ENCODE results near the gene NT5DC3. TPM values are rescaled to one million over a fixed set of nuclear protein-coding genes. Genes with fewer than 3 reads are reported as not detected.
"Not testable (repeated sequence)": the region's sequence is repeated elsewhere in the genome, so short reads cannot be mapped to it uniquely, and the experiment has no call there.

The NT5DC3 gene
- total RNA-seq, 2 donors from 2014 or later: 2.3 to 2.4 TPM

DNA sequence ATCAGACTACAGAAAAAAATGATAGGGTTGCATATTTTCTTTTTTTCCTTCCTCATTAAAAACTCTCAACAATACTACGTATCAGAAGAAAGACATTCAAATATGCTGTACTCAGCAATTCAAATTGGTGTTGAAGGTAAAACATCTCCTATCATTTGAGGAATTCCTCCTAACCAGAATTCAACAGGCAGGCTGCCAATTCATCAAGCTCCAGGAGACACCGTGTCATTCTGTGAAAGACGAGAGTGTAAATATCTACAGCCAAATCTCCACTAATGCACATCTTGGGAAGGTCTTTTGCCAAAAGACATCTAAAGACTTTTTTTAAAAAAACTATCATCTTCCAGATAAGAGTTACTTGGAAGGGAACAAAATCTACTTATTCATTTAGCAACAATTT lies 26.6 kb downstream of the NT5DC3 start:
- no peak for DNase-seq (ENCODE audit: low spot score)
- Histone ChIP-seq H3K27ac (no peak overlapping the region), H3K9me3 (no peaks in the 10 kb centered on the region), H3K27me3 (no peaks in the 10 kb centered on the region), H3K36me3 (no peaks in the 10 kb centered on the region), H3K4me1 (no peaks in the 10 kb centered on the region), H3K4me3 (no peak overlapping the region)
- TF ChIP-seq, protein P1, sequence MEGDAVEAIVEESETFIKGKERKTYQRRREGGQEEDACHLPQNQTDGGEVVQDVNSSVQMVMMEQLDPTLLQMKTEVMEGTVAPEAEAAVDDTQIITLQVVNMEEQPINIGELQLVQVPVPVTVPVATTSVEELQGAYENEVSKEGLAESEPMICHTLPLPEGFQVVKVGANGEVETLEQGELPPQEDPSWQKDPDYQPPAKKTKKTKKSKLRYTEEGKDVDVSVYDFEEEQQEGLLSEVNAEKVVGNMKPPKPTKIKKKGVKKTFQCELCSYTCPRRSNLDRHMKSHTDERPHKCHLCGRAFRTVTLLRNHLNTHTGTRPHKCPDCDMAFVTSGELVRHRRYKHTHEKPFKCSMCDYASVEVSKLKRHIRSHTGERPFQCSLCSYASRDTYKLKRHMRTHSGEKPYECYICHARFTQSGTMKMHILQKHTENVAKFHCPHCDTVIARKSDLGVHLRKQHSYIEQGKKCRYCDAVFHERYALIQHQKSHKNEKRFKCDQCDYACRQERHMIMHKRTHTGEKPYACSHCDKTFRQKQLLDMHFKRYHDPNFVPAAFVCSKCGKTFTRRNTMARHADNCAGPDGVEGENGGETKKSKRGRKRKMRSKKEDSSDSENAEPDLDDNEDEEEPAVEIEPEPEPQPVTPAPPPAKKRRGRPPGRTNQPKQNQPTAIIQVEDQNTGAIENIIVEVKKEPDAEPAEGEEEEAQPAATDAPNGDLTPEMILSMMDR (IDR thresholded peaks at IDR 0.05): no peak

DNA sequence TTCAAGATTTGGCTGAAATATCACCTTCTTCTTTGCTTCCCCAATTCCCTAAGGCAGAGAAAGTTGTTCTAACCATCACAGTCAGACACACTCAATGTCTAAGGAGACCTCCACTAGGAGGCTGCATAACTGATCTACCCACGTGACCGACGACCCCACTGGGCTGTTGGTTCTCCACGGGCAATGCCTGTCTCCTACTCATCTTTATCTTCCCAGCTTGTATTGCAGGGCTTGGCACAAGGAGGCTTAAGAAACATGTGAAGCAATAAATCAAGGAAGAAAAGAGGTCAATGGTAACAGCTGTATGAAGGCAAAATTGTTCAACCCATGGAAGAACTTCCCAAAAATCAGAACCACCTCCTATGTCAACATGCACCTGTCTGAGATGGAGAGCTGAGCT lies 27.1 kb downstream of the NT5DC3 start:
- DNase-seq (ENCODE audit: low spot score): no peak
- Histone ChIP-seq H3K27ac (no peak overlapping the region), H3K4me1 (peaks cover 0 to 1% of the 10 kb centered on the region in 2 donors), H3K9me3 (no peaks in the 10 kb centered on the region), H3K4me3 (no peak overlapping the region), H3K36me3 (no peaks in the 10 kb centered on the region), H3K27me3 (no peaks in the 10 kb centered on the region)
- TF ChIP-seq, protein P1 (IDR thresholded peaks at IDR 0.05): no peak

DNA sequence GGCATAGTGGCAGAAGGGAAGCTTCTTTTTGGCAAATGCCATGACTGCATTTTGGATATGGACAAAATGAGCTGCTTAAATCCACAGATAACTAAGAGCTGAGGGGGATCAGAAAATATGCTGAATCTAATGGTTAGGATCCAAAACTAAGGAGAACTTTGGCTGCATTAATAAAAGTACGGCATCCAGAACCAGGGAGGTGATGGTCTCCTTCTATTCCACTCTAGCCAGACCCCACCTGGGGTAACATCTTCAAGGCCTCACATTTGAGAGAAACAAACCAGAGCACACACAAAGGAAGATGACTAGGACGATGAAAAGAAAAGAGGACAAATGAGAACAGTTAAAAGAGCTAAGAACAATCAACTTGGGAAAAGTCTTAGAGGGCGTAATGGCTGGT lies 27.6 kb downstream of the NT5DC3 start:
- Histone ChIP-seq H3K9me3 (no peaks in the 10 kb centered on the region), H3K36me3 (no peaks in the 10 kb centered on the region), H3K27ac (no peak overlapping the region), H3K27me3 (no peaks in the 10 kb centered on the region), H3K4me1 (peaks cover 0 to 6% of the 10 kb centered on the region in 2 donors), H3K4me3 (no peak overlapping the region)
- no peak for DNase-seq (ENCODE audit: low spot score)
- TF ChIP-seq, protein P1 (IDR thresholded peaks at IDR 0.05): no peak

DNA sequence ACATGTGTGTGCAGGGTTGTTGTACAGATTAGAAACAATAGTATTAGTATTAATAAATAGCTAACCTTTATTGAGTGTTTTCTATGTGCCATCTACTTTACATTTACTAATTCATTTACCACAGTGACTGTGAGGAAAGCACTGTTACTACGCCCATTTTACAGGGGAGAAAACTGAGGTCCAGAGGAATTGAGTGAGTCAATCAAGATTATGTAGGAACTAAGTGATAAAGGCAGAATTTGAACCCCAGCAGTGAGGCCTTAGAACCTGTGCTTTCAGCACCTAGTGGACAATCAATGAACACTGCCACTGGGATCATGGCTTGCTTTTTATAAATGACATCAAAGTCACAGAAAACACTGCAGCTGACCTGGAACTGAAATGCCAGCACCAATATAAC lies 28.2 kb downstream of the NT5DC3 start:
- H3K27me3 ChIP-seq: no peaks in the 10 kb centered on the region
- no peaks in the 10 kb centered on the region for H3K9me3 ChIP-seq
- peaks cover 0 to 12% of the 10 kb centered on the region in 2 donors for H3K4me1 ChIP-seq
- TF ChIP-seq, protein P1 (IDR thresholded peaks at IDR 0.05): no peak
- no peak for DNase-seq (ENCODE audit: low spot score)
- no peak overlapping the region for H3K4me3 ChIP-seq
- no peaks in the 10 kb centered on the region for H3K36me3 ChIP-seq
- no peak overlapping the region for H3K27ac ChIP-seq

DNA sequence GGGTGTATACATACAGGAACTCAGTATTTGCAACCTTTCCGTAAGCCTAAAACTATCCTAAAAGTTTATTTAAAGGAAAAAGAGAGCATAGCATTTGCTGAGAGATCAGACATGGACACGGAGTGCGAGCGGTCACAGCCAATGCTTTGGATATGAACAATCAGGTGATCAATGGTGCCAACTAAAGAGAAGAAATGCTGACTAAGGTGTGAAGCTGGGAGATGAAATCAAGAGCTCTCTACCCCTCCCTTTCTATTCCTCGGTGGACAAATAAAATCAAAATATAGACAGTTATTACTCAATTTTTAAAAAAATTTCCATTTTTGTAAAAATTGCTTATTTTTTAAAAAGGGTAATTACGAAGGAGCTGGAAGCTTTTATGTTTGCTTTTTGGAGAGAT lies 29.2 kb downstream of the NT5DC3 start:
- H3K4me3 ChIP-seq: no peak overlapping the region
- no peak for DNase-seq (ENCODE audit: low spot score)
- H3K27ac ChIP-seq: no peak overlapping the region
- no peaks in the 10 kb centered on the region for H3K36me3 ChIP-seq
- H3K27me3 ChIP-seq: no peaks in the 10 kb centered on the region
- H3K4me1 ChIP-seq: peaks cover 0 to 12% of the 10 kb centered on the region in 2 donors
- no peaks in the 10 kb centered on the region for H3K9me3 ChIP-seq
- TF ChIP-seq, protein P1 (IDR thresholded peaks at IDR 0.05): no peak

DNA sequence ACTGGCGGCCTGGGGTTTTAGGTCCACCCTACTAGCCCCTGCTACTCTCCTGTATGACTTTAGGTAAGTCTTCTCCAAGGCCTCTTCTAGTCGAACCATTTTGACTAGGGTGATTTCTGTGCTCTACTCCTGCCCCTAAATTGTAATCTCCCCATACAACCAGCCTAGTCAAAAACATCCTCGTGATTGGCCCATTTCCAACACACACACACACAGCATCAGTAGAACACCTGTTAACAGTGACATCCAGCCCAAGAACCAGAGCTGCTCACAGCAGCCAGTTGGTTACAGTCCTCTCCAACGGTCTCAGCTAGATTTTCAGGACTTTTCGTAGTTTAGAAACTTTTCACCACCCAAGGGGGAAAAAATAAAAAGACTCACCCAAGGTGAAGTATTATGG lies 30.9 kb downstream of the NT5DC3 start:
- DNase-seq (ENCODE audit: low spot score): no peak
- no peaks in the 10 kb centered on the region for H3K36me3 ChIP-seq

DNA sequence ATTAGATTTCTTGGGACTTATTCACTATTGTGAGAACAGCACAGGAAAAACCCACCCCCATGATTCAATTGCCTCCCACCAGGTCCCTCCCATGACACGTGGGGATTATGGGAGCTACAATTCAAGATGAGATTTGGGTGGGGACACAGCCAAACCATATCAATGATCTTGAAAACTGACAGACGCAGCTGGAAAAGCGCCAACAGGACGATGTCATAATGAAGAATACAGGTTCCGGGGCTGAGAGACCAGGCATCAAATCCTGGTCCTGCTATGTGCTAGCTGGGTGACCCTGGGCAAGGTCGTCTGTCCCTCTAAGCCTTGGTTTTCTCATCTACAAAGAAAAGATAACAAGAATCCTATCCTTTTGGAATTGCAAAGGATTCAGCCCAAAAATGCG lies 31.4 kb downstream of the NT5DC3 start:
- H3K4me1 ChIP-seq: peaks cover 0 to 12% of the 10 kb centered on the region in 2 donors
- H3K27me3 ChIP-seq; H3K4me3 ChIP-seq; H3K9me3 ChIP-seq; H3K36me3 ChIP-seq; DNase-seq (ENCODE audit: low spot score); H3K27ac ChIP-seq: not testable (repeated sequence)

More for the DNA sequence above, 30.9 kb downstream of the NT5DC3 start:
- no peak overlapping the region for H3K27ac ChIP-seq
- H3K27me3 ChIP-seq: no peaks in the 10 kb centered on the region
- no peak overlapping the region for H3K4me3 ChIP-seq
- H3K4me1 ChIP-seq: peaks cover 0 to 12% of the 10 kb centered on the region in 2 donors
- TF ChIP-seq, protein P1 (IDR thresholded peaks at IDR 0.05): no peak
- no peaks in the 10 kb centered on the region for H3K9me3 ChIP-seq

Measured in right atrium auricular region (tissue), 2 donors.